ENCODE measurements around the gene LDLRAD3. TPM values are rescaled to one million over a fixed set of nuclear protein-coding genes. Genes with fewer than 3 reads are reported as not detected.
A peak's percentile ranks its signal among the peaks of the same experiment; 100 is the strongest.

Gene LDLRAD3
- polyA plus RNA-seq, 1 of the 3 experiments (the other 2 are of a cell fraction) = 10.6 TPM

GRCh38 chr11:36073411-36074203 is 129.7 kb downstream of the LDLRAD3 start (continued):
- TF ChIP-seq RXRA (IDR thresholded peaks at IDR 0.05; ENCODE audit: borderline replicate concordance, low read depth) (no peak), FOXM1 (IDR thresholded peaks at IDR 0.05; ENCODE audit: low read depth) (no peak), PBX3 (IDR thresholded peaks at IDR 0.05) (peak; percentile 70), USF2 (IDR thresholded peaks at IDR 0.05; ENCODE audit: borderline replicate concordance, low read depth, low read length) (no peak), EZH2phosphoT487 (IDR thresholded peaks at IDR 0.05; ENCODE audit: borderline replicate concordance, low read depth) (no peak), USF1 (IDR thresholded peaks at IDR 0.05; ENCODE audit: borderline replicate concordance, low read depth) (no peak)

- Histone ChIP-seq H3F3A (replicated peaks; ENCODE audit: insufficient read depth) (no peaks in the 10 kb centered on the region), H3K4me3 (ENCODE audit: low read depth in 2 of 2, low read length in 1 of 2) (no peak overlapping the region), H3K9me2 (no peaks in the 10 kb centered on the region), H3K9me3 (no peaks in the 10 kb centered on the region), H2AFZ (ENCODE audit: low read depth) (no peak overlapping the region), H3K4me2 (no peak overlapping the region), H3K79me2 (ENCODE audit: insufficient read depth) (0 out of 2 replicates have a peak, but pooled peaks cover 4% of the 10 kb centered on the region), H3K27ac (ENCODE audit: low read depth in 2 of 2, low read length in 1 of 2) (peak overlapping the region; percentile 24 to 37; a peak in 3 of 4 replicates), H4K20me1 (ENCODE audit: insufficient read depth) (no peaks in the 10 kb centered on the region), H3K4me1 (ENCODE audit: control insufficient read depth in 1 of 2, insufficient read depth in 2 of 2, low read depth in 1 of 2, low read length in 1 of 2) (peaks cover 12 to 20% of the 10 kb centered on the region in 2 experiments; a peak in 3 of 4 replicates), H3K36me3 (replicated peaks in 1 of 2; ENCODE audit: control insufficient read depth in 1 of 2, insufficient read depth in 2 of 2, low read length in 1 of 2) (no peaks in the 10 kb centered on the region), H3K27me3 (ENCODE audit: insufficient read depth) (no peaks in the 10 kb centered on the region), H3K9ac (no peak overlapping the region)
- CTCF ChIA-PET = interaction anchor here (0.6 to 3.6 kb wide), 6 partner anchors 10 to 456 kb away, joined by 3 to 22 read pairs (median 4); no protein-coding TSS in a partner anchor
- 0 out of 2 replicates have a peak, but pooled peaks have one; percentile 9 for TF ChIP-seq TCF12 (IDR thresholded peaks at IDR 0.05)
- TF ChIP-seq GATA2 (CRISPR knock-in tag; IDR thresholded peaks at IDR 0.05) = no peak
- POLR2A ChIA-PET = no interaction called here
- WGBS (ENCODE audit: low lambda C conversion rate) = 94% methylated on average over 2 of the region's 2 CpGs
- no peak for DNase-seq
Measured at GRCh38 chr11:36074941-36075431, 131.1 kb downstream of the LDLRAD3 start.

DNA sequence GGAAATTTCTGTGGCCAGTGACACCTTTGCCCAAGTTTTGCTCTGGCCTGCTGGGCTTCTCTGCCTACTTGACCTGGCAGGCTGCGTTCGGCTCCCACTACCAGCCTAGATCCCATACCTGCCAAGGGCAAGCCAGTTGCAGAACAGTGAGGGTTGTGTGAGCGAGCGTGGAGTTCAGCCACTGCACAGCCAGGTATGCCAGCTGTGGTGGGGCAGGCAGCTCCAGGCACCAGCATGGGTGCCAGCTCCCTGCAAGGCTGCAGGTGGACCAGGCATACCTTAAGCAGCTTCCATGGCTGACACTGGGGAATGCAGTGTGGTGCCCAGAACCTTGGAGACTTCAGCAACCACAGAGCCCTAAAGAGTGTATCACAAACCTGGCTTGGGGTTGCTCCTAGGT is 133.5 kb downstream of the LDLRAD3 start:
- TF ChIP-seq ZBTB33 (IDR thresholded peaks at IDR 0.05; ENCODE audit: borderline replicate concordance, low read depth) = no peak
- TF ChIP-seq NRF1 (IDR thresholded peaks at IDR 0.05; ENCODE audit: low read depth, low read length) = no peak
- no peak for TF ChIP-seq RXRA (IDR thresholded peaks at IDR 0.05; ENCODE audit: borderline replicate concordance, low read depth)
- no peak for TF ChIP-seq RAD21 (IDR thresholded peaks at IDR 0.05; ENCODE audit: low read length)
- no peak for TF ChIP-seq SIN3A (IDR thresholded peaks at IDR 0.05; ENCODE audit: borderline replicate concordance, low read depth, low read length)
- no peaks in the 10 kb centered on the region for H3K9me3 ChIP-seq
- H3K4me3 ChIP-seq (ENCODE audit: low read depth in 2 of 2, low read length in 1 of 2) = no peak overlapping the region
- no peaks in the 10 kb centered on the region for H3F3A ChIP-seq (replicated peaks; ENCODE audit: insufficient read depth)
- H3K36me3 ChIP-seq (replicated peaks in 1 of 2; ENCODE audit: control insufficient read depth in 1 of 2, insufficient read depth in 2 of 2, low read length in 1 of 2) = peaks cover 0 to 4% of the 10 kb centered on the region in 2 experiments
- ChIA-PET CTCF (interaction anchor here (1.0 kb wide), 1 partner anchor 255 kb away, joined by 5 read pairs; no protein-coding TSS in a partner anchor), POLR2A (no interaction called here)
- H3K9ac ChIP-seq = no peak overlapping the region
- 94% methylated on average over 4 of the region's 4 CpGs for WGBS (ENCODE audit: low lambda C conversion rate)
- no peak overlapping the region for H2AFZ ChIP-seq (ENCODE audit: low read depth)
- H3K4me2 ChIP-seq = no peak overlapping the region
- no peak for DNase-seq
- H4K20me1 ChIP-seq (ENCODE audit: insufficient read depth) = no peaks in the 10 kb centered on the region
- H3K9me2 ChIP-seq = no peaks in the 10 kb centered on the region
- H3K27me3 ChIP-seq (ENCODE audit: insufficient read depth) = no peaks in the 10 kb centered on the region
- no peaks in the 10 kb centered on the region for H3K79me2 ChIP-seq (ENCODE audit: insufficient read depth)
- H3K4me1 ChIP-seq (ENCODE audit: control insufficient read depth in 1 of 2, insufficient read depth in 2 of 2, low read depth in 1 of 2, low read length in 1 of 2) = peaks cover 12 to 20% of the 10 kb centered on the region in 2 experiments; a peak in 3 of 4 replicates
- no peak overlapping the region for H3K27ac ChIP-seq (ENCODE audit: low read depth in 2 of 2, low read length in 1 of 2)

All from SK-N-SH (cell line).